Psoas muscle (tissue), 8 donors: ENCODE data around the gene SGSH. TPM values are rescaled to one million over a fixed set of nuclear protein-coding genes. Genes with fewer than 3 reads are reported as not detected.

Experiments used
- ATAC-seq, 4 donors: fragments of 200-7000 bp; cut with Tn5 transposase; one replicate each; pipeline ENCODE4 v1.9.1; 2020; ENCODE audit warnings: moderate library complexity in 3 of 4, mild to moderate bottlenecking in 2 of 4
- DNase-seq, 2 donors: peaks; one replicate each; pipeline ENCODE4 v3.0.0-alpha.2; 2020
- H3K27ac ChIP-seq: fragments of 200-600 bp; one replicate; pipeline ENCODE4 v1.8.0; 2022
- H3K27me3 ChIP-seq, 3 donors: fragments of 200-600 bp in 1 of 3; one replicate each; pipeline versions ENCODE4 v1.6.1 to v1.8.0; 2013 to 2022; ENCODE audit warnings: low read length in 2 of 3, mild to moderate bottlenecking in 2 of 3, moderate library complexity in 1 of 3; ENCODE audit not compliant: insufficient read depth in 3 of 3
- H3K36me3 ChIP-seq, 2 donors: fragments of 200-600 bp in 1 of 2; one replicate each; pipeline versions ENCODE4 v1.6.1 to v1.8.0; 2013 to 2022; ENCODE audit warnings: low read depth in 1 of 2, mild to moderate bottlenecking in 1 of 2, moderate library complexity in 1 of 2; ENCODE audit not compliant: insufficient read depth in 1 of 2
- H3K4me1 ChIP-seq: fragments of 200-600 bp; one replicate; pipeline ENCODE4 v1.8.0; 2022
- H3K4me3 ChIP-seq: fragments of 200-600 bp; one replicate; pipeline ENCODE4 v1.8.0; 2022; ENCODE audit warnings: mild to moderate bottlenecking
- H3K9me3 ChIP-seq: fragments of 200-600 bp; one replicate; pipeline ENCODE4 v1.8.0; 2022
- WGBS, 3 donors: extraction: QIAGEN DNeasy Blood & Tissue Kit; methylation state at CpG; one replicate each; pipeline versions ENCODE4 v1.1.6 to v1.1.7; 2013; 5-methylcytosine and 5-hydroxymethylcytosine counted together
- intact Hi-C, 2 donors: fragments of 100-400 bp; cut with DNase I; formaldehyde crosslinking; loops; one replicate each; pipeline versions ENCODE4 v1.11.0 to v1.14.2; 2022
- polyA plus RNA-seq, 3 donors: library from polyadenylated mRNA; stranded (reverse); fragments of 200-250 nt; gene quantifications; one replicate each; pipeline ENCODE4 v1.2.3, GENCODE V29; 2013
- total RNA-seq, 4 donors: library from RNA; stranded (reverse); fragmentation: NEBNext Ultra II Directional in 2 of 4; extraction: Animal tissue kit (Norgen Biotek cat#: 25700) in 2 of 4; gene quantifications; one replicate each; pipeline versions ENCODE4 v1.2.1 to v1.2.4, GENCODE V29; 2021 to 2023
- TF ChIP-seq, protein P1 (sequence below): fragments of 200-600 bp; IDR thresholded peaks from one replicate; pipeline ENCODE4 v1.8.0; 2022; ENCODE audit warnings: antibody characterized with exemption
- donor health status: healthy with polysubstance abuse.
- donor health status: DM: no; HTN: no; CAD: no; lungs with moderate emphysema.
- donor health status: Bipolar disorder and iron deficiency.
- donor health status: healthy.
- donor health status: DM: yes; HTN: yes; CAD: no.
- donor health status: DM: no; HTN: no; CAD: no.
- donor health status: DM: no; HTN: no; CAD: no.
- donor health status: DM: yes; HTN: yes; CAD: no.

SGSH gene
- total and polyA plus RNA-seq, 7 donors, result 4.7 to 16.6 (median 5.6) TPM

DNA sequence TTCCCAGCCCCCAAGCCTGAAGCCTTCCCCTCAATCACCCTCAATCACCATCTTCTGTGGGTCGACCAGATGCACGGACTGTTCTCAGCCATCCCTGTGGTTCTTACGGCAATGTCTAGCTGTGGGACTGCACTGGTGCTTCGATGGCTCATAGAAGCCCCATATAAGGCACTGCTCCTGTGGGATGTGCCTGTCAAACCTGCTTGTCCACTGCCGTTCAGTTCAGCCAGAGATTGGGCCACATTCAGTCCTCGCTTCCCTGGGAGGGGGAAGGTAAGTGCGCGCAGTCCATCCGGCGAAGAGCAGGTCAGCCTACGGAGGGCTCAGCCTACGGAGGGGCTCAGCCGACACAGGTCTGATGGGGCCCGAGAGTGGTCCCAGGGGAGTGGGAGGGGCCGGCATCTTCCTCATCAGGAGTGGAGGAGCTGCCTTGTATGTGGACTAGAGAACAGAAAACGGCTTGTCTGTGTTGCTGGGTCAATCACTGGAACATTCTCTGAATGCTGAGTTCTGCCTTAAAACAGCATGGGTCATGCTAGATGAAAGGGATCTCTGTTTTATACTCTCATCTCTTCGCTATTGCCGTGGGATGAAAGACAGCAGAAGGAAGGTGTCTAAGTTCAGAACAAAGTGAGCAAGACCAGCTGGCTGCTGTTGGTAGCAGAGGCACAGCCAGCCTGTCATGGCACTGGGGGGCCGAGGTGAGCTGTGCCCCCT is 50.2 kb downstream of the SGSH start, which contains the start of gene CARD14:
TSS of gene CARD14 (plus strand) at position 247 of the 717 bp plus-strand sequence. CDS start 11,409 bp downstream, outside the sequence.
- intact Hi-C loops, result no loop called here
- WGBS, 3 donors, result 66 to 76% (median 72%) methylated on average over 19 of the region's 19 CpGs
- peaks cover 0 to 3% (median 0%) of the 10 kb centered on the region in 3 donors for H3K27me3 ChIP-seq
- no peak within 1 kb of the TSS for H3K4me3 ChIP-seq
- DNase-seq (no peak), ATAC-seq (no peak)
- TF ChIP-seq, protein P1, sequence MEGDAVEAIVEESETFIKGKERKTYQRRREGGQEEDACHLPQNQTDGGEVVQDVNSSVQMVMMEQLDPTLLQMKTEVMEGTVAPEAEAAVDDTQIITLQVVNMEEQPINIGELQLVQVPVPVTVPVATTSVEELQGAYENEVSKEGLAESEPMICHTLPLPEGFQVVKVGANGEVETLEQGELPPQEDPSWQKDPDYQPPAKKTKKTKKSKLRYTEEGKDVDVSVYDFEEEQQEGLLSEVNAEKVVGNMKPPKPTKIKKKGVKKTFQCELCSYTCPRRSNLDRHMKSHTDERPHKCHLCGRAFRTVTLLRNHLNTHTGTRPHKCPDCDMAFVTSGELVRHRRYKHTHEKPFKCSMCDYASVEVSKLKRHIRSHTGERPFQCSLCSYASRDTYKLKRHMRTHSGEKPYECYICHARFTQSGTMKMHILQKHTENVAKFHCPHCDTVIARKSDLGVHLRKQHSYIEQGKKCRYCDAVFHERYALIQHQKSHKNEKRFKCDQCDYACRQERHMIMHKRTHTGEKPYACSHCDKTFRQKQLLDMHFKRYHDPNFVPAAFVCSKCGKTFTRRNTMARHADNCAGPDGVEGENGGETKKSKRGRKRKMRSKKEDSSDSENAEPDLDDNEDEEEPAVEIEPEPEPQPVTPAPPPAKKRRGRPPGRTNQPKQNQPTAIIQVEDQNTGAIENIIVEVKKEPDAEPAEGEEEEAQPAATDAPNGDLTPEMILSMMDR, result no peak
- H3K36me3 ChIP-seq, result no peaks in the 10 kb centered on the region
- no peaks in the 10 kb centered on the region for H3K4me1 ChIP-seq
- no peaks in the 10 kb centered on the region for H3K9me3 ChIP-seq
- no peak within 1 kb of the TSS for H3K27ac ChIP-seq

DNA sequence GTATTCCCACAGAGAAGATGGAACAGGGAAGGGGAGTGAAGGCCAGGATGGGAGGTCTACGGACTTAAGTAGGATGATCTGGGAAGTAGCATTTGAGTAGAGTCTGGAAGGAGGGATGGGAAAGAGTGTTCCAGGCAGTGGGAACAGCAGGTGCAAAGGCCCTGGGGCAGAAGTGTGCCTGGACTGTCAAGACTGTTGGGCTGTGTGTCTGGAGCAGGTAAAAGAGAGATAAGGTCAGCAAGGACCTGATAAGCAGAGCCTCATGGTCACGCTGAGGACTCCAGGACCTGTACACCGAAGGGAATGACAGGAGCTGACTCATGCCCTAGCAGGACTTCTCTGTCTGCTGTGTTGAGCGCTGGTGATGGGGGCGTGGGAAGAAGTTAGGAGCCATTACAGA is 51.0 kb downstream of the SGSH start:
- Histone ChIP-seq H3K27me3 (peaks cover 0 to 3% (median 0%) of the 10 kb centered on the region in 3 donors), H3K4me3 (no peak overlapping the region), H3K27ac (no peak overlapping the region), H3K4me1 (no peaks in the 10 kb centered on the region), H3K36me3 (no peaks in the 10 kb centered on the region), H3K9me3 (no peaks in the 10 kb centered on the region)
- intact Hi-C loops, result no loop called here
- 92 to 96% (median 95%) methylated on average over 5 of the region's 5 CpGs for WGBS, 3 donors
- ATAC-seq, result no peak
- TF ChIP-seq, protein P1, result no peak
- no peak for DNase-seq

DNA sequence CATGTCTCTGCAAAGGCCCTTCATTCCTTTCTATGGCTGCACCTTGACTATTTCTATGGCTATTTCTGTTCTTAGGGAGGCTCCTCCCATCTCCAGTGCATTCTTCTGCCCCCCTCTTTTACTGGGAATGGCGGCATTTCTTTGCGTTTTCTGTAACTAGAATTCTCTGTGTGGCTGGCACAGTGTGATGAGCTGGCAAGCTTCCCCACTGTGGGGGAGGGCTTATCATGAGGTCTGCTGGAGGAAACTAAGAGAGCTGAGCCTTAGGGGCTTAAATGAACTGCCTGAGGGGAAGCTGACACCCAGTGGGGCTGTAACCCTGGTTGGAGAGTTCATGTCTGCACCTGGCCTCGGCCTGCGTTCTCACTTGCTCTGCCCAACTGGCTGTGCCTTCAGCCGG is 51.8 kb downstream of the SGSH start:
- DNase-seq, result no peak
- no peaks in the 10 kb centered on the region for H3K4me1 ChIP-seq
- no peaks in the 10 kb centered on the region for H3K9me3 ChIP-seq
- peaks cover 0 to 3% (median 0%) of the 10 kb centered on the region in 3 donors for H3K27me3 ChIP-seq
- no peak overlapping the region for H3K27ac ChIP-seq
- TF ChIP-seq, protein P1, result no peak
- no peak overlapping the region for H3K4me3 ChIP-seq
- no peak for ATAC-seq
- intact Hi-C loops, result no loop called here
- WGBS, 3 donors, result 63 to 73% (median 65%) methylated on average over 5 of the region's 5 CpGs
- H3K36me3 ChIP-seq, result no peaks in the 10 kb centered on the region

DNA sequence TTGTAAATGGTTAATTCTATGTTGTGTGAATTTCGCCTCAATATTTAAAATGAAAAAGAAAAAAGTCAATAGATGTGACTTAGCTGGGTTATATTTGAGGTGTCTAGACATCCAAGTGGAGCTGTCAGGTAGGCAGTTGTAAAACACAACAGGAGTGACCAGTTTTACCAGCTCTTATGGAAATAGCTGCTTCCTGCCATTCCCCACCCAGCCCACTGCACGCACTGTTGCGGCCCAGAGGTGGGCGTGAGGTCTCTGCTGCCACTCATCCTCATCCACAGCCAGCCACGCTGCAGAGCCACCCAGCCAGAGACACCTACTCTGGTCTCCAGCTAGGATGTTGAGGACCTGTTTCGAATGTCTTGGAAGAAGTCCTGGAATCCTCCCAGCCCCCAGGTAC is 53.7 kb downstream of the SGSH start:
- WGBS, 3 donors, result 89 to 90% (median 89%) methylated on average over 6 of the region's 6 CpGs
- intact Hi-C loops, result no loop called here
- no peak for ATAC-seq

More for the DNA sequence above, 53.7 kb downstream of the SGSH start:
- Histone ChIP-seq H3K4me1 (no peaks in the 10 kb centered on the region), H3K27me3 (peaks cover 0 to 3% (median 0%) of the 10 kb centered on the region in 3 donors), H3K27ac (no peak overlapping the region), H3K4me3 (no peak overlapping the region), H3K36me3 (no peaks in the 10 kb centered on the region), H3K9me3 (no peaks in the 10 kb centered on the region)
- DNase-seq, result no peak
- TF ChIP-seq, protein P1, result no peak
